ENCODE results near the gene CYP2A13. TPM values are rescaled to one million over a fixed set of nuclear protein-coding genes. Genes with fewer than 3 reads are reported as not detected.
"Not testable (repeated sequence)": the region's sequence is repeated elsewhere in the genome, so short reads cannot be mapped to it uniquely, and the experiment has no call there.

The CYP2A13 gene
- not detected for total RNA-seq
- long read RNA-seq, donor 1: 0 reads
- long read RNA-seq, donor 2: 0 reads

- no peak for DNase-seq
- Histone ChIP-seq H3K4me3 (no peak within 1 kb of the TSS), H3K9me3 (no peaks in the 10 kb centered on the region), H3K4me1 (ENCODE audit: low read depth) (no peaks in the 10 kb centered on the region), H3K36me3 (ENCODE audit: low read depth) (no peaks in the 10 kb centered on the region)
- TF ChIP-seq CTCF (IDR thresholded peaks at IDR 0.05): no peak
- intact Hi-C loops (cut with DNase I, micrococcal nuclease): no loop called here
- ATAC-seq: no peak
These were observed at the start of gene CYP2A13 for GRCh38 chr19:41088151-41088550. Gene CYP2A13 (plus strand): TSS chr19:41088451. CDS start chr19:41088472, 21 bp downstream.

- intact Hi-C loops (cut with DNase I, micrococcal nuclease): no loop called here
- TF ChIP-seq CTCF (IDR thresholded peaks at IDR 0.05): no peak
- H3K9me3 ChIP-seq: no peaks in the 10 kb centered on the region
- ATAC-seq: no peak
- H3K4me1 ChIP-seq (ENCODE audit: low read depth): no peaks in the 10 kb centered on the region
- H3K4me3 ChIP-seq: no peak overlapping the region
- H3K36me3 ChIP-seq (ENCODE audit: low read depth): no peaks in the 10 kb centered on the region
- no peak for DNase-seq
These were observed 48.4 kb upstream of the CYP2A13 start for GRCh38 chr19:41039806-41040205.

- ATAC-seq: peak; percentile 58
- H3K9me3 ChIP-seq; DNase-seq; H3K36me3 ChIP-seq (ENCODE audit: low read depth); intact Hi-C loops (cut with DNase I, micrococcal nuclease); H3K4me1 ChIP-seq (ENCODE audit: low read depth); H3K4me3 ChIP-seq: not testable (repeated sequence)
These were observed 43.2 kb upstream of the CYP2A13 start for GRCh38 chr19:41045095-41045494.

- Histone ChIP-seq H3K36me3 (ENCODE audit: low read depth) (no peaks in the 10 kb centered on the region), H3K4me3 (no peak overlapping the region), H3K4me1 (ENCODE audit: low read depth) (no peaks in the 10 kb centered on the region), H3K9me3 (no peaks in the 10 kb centered on the region)
- DNase-seq: no peak
- TF ChIP-seq CTCF (IDR thresholded peaks at IDR 0.05): no peak
- no peak for ATAC-seq
- intact Hi-C loops (cut with DNase I, micrococcal nuclease): no loop called here
These were observed 37.8 kb upstream of the CYP2A13 start for GRCh38 chr19:41050426-41050825.

- DNase-seq; H3K9me3 ChIP-seq; H3K4me1 ChIP-seq (ENCODE audit: low read depth); H3K36me3 ChIP-seq (ENCODE audit: low read depth); ATAC-seq; intact Hi-C loops (cut with DNase I, micrococcal nuclease); H3K4me3 ChIP-seq: not testable (repeated sequence)
These were observed 36.1 kb upstream of the CYP2A13 start for GRCh38 chr19:41052162-41052561.

- not testable (repeated sequence) for DNase-seq
These were observed 34.9 kb upstream of the CYP2A13 start for GRCh38 chr19:41053331-41053730.

GRCh38 chr19:41064974-41065569 is 23.2 kb upstream of the CYP2A13 start:
- no peak overlapping the region for H3K4me3 ChIP-seq
- H3K4me1 ChIP-seq (ENCODE audit: low read depth): no peaks in the 10 kb centered on the region
- TF ChIP-seq CTCF (IDR thresholded peaks at IDR 0.05): no peak
- H3K9me3 ChIP-seq: no peaks in the 10 kb centered on the region
- H3K36me3 ChIP-seq (ENCODE audit: low read depth): no peaks in the 10 kb centered on the region
- intact Hi-C loops (cut with DNase I, micrococcal nuclease): no loop called here
- ATAC-seq (no peak), DNase-seq (peak in 1 of 3 donors; percentile 10)

More at GRCh38 chr19:41053331-41053730, 34.9 kb upstream of the CYP2A13 start:
- H3K4me3 ChIP-seq; H3K9me3 ChIP-seq; H3K4me1 ChIP-seq (ENCODE audit: low read depth); H3K36me3 ChIP-seq (ENCODE audit: low read depth); intact Hi-C loops (cut with DNase I, micrococcal nuclease): not testable (repeated sequence)
- ATAC-seq: peak; percentile 73
